HepG2 (cell line): ENCODE results near the gene TPM2. TPM values are rescaled to one million over a fixed set of nuclear protein-coding genes. Genes with fewer than 3 reads are reported as not detected.

ENCODE experiments used
- CBX2 ChIP-seq, 2 experiments: fragments of 200-600 bp in 1 of 2; sonication (generic); formaldehyde crosslinking in 1 of 2; IDR thresholded peaks; 2 replicates each; pipeline versions ENCODE4 v1.7.0 to v1.8.1; 2018 to 2022; ENCODE audit warnings: low read depth in 2 of 2, low read length in 1 of 2, mild to moderate bottlenecking in 1 of 2, missing genetic modification reagents in 1 of 2
- GZF1 ChIP-seq: sonication (generic); formaldehyde crosslinking; IDR thresholded peaks from 2 replicates; pipeline ENCODE4 v1.5.1; 2020; ENCODE audit warnings: mild to moderate bottlenecking, missing genetic modification reagents
- HCFC1 ChIP-seq: fragments of 150-350 bp; IDR thresholded peaks from 2 replicates; pipeline ENCODE4 v1.6.1; 2014; ENCODE audit warnings: low read depth, low read length
- HES4 ChIP-seq: sonication (generic); formaldehyde crosslinking; IDR thresholded peaks from 2 replicates; pipeline ENCODE4 v1.9.0; 2021; ENCODE audit warnings: mild to moderate bottlenecking, missing genetic modification reagents, borderline replicate concordance
- KLF16 ChIP-seq, 2 experiments: sonication (generic) in 1 of 2; formaldehyde crosslinking in 1 of 2; IDR thresholded peaks; 2 replicates each; pipeline versions ENCODE4 v1.6.1 to v1.8.0; 2016 to 2023; ENCODE audit warnings: missing genetic modification reagents in 2 of 2, missing compliant biosample characterization in 1 of 2
- LCORL ChIP-seq, 2 experiments: fragments of 450-650 bp in 1 of 2; sonication (generic) in 1 of 2; formaldehyde crosslinking in 1 of 2; IDR thresholded peaks; 2 replicates each; pipeline versions ENCODE4 v1.5.0 to v1.6.1; 2017 to 2020; ENCODE audit warnings: antibody characterized with exemption in 1 of 2, missing genetic modification reagents in 1 of 2
- NR1H2 ChIP-seq: sonication (generic); formaldehyde crosslinking; IDR thresholded peaks from 2 replicates; pipeline ENCODE4 v1.8.1; 2022; ENCODE audit warnings: low read depth, missing genetic modification reagents, borderline replicate concordance
- SAP130 ChIP-seq: IDR thresholded peaks from 2 replicates; pipeline ENCODE4 v1.6.1; 2016; ENCODE audit warnings: low read depth
- TAF15 ChIP-seq: fragments of 200-400 bp; formaldehyde crosslinking; IDR thresholded peaks from one replicate; pipeline ENCODE4 v1.6.1; 2018; ENCODE audit warnings: mild to moderate bottlenecking, low read depth, low read length; ENCODE audit not compliant: poor library complexity, severe bottlenecking
- ZNF749 ChIP-seq: sonication (generic); formaldehyde crosslinking; IDR thresholded peaks from 2 replicates; pipeline ENCODE4 v1.8.0; 2022; ENCODE audit warnings: mild to moderate bottlenecking, missing genetic modification reagents, moderate library complexity, borderline replicate concordance
- polyA plus RNA-seq, 8 experiments: library from polyadenylated mRNA; depleted of rRNA in 3 of 8; stranded (reverse) in 7 of 8; unstranded in 1 of 8; fragments of >200 nt; fragmentation: Illumina TruSeq in 4 of 8; extraction: Trizol in 4 of 8; gene quantifications; 2 replicates each; pipeline versions ENCODE4 v1.2.1 to v1.2.3, GENCODE V29; 2011 to 2016; ENCODE audit warnings: low read depth in 4 of 8, missing spikeins in 1 of 8, mixed read lengths in 1 of 8; ENCODE audit not compliant: insufficient read depth in 1 of 8
- total RNA-seq, 5 experiments: library from RNA; depleted of rRNA; stranded (reverse); fragments of >200 nt; fragmentation: Illumina TruSeq; extraction: Trizol; gene quantifications; 2 replicates each; pipeline ENCODE4 v1.2.3, GENCODE V29; 2016; ENCODE audit warnings: low read depth in 1 of 5
- TF ChIP-seq, protein P1 (sequence below): IDR thresholded peaks from 2 replicates; pipeline ENCODE4 v1.6.1; 2016; ENCODE audit warnings: low read depth, missing genetic modification reagents, missing compliant biosample characterization
- TF ChIP-seq, protein P2 (sequence below): sonication (generic); formaldehyde crosslinking; IDR thresholded peaks from 2 replicates; pipeline ENCODE4 v1.4.0; 2020; ENCODE audit warnings: mild to moderate bottlenecking, missing genetic modification reagents
- TF ChIP-seq, protein P3 (sequence below): fragments of 450-650 bp; IDR thresholded peaks from 2 replicates; pipeline ENCODE4 v1.6.1; 2016
- TF ChIP-seq, protein P4 (sequence below): sonication (generic); formaldehyde crosslinking; IDR thresholded peaks from 2 replicates; pipeline ENCODE4 v1.4.0; 2020; ENCODE audit warnings: missing genetic modification reagents
- TF ChIP-seq, protein P5 (sequence below): sonication (generic); formaldehyde crosslinking; IDR thresholded peaks from 2 replicates; pipeline ENCODE4 v1.8.0; 2022; ENCODE audit warnings: mild to moderate bottlenecking, missing genetic modification reagents, borderline replicate concordance

The TPM2 gene
- total and polyA plus RNA-seq, 2 of the 13 experiments (the other 11 are each of a cell fraction or from before 2014, with no cell fraction given) = 3.1 to 10.7 TPM

DNA sequence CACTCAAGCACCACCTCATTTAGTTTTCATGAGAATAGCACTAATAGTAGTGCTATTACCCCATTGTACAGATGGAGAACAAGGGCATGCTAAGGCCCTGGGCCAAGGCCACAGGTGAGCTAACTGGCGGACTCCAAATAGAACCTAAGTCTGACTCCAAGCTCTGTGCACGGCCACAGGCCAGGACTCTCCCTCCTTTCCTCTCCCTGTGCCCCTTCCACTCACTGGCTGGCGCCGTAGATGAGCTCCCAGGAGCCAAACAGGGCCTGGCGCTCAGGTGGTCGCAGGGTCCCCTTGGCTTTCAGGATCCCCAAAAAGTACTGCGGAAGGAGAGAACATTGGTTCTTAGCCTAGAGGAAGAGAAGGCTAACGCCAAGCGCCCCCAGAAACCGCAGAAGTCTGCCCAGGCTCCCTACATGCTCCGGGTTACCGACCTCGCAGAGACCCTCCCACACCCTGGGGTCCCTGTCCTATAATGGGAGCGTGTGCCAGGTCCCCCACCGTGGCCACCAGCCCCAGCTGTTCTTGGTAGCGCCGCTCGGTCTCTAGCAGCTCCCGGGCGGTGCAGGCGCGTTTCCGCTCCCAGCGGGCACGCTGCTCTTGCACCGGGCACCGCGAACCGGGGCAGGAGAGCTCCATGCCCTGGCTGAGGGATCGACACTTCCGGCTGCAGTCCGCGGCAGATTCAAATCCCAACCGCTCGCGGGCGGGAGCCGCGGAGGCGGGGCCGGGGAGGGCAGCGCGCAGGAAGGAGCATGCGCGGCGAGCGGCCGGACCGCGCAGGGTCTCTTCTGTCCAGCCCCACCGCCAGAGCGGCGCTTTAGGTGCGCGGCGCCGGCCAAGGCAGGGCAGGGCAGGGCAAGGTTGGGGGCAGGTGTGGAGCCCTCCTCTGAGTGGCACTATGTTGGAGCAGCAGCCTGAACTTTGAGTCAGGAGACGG, 24.9 kb downstream of the TPM2 start, which contains the start of gene ARHGEF39 (continued):
- TF ChIP-seq, protein P1, sequence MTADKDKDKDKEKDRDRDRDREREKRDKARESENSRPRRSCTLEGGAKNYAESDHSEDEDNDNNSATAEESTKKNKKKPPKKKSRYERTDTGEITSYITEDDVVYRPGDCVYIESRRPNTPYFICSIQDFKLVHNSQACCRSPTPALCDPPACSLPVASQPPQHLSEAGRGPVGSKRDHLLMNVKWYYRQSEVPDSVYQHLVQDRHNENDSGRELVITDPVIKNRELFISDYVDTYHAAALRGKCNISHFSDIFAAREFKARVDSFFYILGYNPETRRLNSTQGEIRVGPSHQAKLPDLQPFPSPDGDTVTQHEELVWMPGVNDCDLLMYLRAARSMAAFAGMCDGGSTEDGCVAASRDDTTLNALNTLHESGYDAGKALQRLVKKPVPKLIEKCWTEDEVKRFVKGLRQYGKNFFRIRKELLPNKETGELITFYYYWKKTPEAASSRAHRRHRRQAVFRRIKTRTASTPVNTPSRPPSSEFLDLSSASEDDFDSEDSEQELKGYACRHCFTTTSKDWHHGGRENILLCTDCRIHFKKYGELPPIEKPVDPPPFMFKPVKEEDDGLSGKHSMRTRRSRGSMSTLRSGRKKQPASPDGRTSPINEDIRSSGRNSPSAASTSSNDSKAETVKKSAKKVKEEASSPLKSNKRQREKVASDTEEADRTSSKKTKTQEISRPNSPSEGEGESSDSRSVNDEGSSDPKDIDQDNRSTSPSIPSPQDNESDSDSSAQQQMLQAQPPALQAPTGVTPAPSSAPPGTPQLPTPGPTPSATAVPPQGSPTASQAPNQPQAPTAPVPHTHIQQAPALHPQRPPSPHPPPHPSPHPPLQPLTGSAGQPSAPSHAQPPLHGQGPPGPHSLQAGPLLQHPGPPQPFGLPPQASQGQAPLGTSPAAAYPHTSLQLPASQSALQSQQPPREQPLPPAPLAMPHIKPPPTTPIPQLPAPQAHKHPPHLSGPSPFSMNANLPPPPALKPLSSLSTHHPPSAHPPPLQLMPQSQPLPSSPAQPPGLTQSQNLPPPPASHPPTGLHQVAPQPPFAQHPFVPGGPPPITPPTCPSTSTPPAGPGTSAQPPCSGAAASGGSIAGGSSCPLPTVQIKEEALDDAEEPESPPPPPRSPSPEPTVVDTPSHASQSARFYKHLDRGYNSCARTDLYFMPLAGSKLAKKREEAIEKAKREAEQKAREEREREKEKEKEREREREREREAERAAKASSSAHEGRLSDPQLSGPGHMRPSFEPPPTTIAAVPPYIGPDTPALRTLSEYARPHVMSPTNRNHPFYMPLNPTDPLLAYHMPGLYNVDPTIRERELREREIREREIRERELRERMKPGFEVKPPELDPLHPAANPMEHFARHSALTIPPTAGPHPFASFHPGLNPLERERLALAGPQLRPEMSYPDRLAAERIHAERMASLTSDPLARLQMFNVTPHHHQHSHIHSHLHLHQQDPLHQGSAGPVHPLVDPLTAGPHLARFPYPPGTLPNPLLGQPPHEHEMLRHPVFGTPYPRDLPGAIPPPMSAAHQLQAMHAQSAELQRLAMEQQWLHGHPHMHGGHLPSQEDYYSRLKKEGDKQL (CRISPR knock-in tag) = 0 out of 2 replicates have a peak, but pooled peaks have one; percentile 17
- TF ChIP-seq KLF16 (CRISPR knock-in tag; IDR thresholded peaks at IDR 0.05) = peak in 1 of 2 experiments; percentile 96; a peak in 2 of 4 replicates
- TF ChIP-seq NR1H2 (CRISPR knock-in tag) = no peak
- peak; percentile 98 for TF ChIP-seq SAP130 (CRISPR knock-in tag)
- TF ChIP-seq LCORL (IDR thresholded peaks at IDR 0.05) = no peak
- peak; percentile 83 for TF ChIP-seq LCORL (CRISPR knock-in tag; IDR thresholded peaks at IDR 0.05)
- no peak for TF ChIP-seq TAF15
- TF ChIP-seq, protein P2, sequence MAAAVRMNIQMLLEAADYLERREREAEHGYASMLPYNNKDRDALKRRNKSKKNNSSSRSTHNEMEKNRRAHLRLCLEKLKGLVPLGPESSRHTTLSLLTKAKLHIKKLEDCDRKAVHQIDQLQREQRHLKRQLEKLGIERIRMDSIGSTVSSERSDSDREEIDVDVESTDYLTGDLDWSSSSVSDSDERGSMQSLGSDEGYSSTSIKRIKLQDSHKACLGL (CRISPR knock-in tag) = peak; percentile 82; the same call in 1 of the 2 replicates
- TF ChIP-seq, protein P3, sequence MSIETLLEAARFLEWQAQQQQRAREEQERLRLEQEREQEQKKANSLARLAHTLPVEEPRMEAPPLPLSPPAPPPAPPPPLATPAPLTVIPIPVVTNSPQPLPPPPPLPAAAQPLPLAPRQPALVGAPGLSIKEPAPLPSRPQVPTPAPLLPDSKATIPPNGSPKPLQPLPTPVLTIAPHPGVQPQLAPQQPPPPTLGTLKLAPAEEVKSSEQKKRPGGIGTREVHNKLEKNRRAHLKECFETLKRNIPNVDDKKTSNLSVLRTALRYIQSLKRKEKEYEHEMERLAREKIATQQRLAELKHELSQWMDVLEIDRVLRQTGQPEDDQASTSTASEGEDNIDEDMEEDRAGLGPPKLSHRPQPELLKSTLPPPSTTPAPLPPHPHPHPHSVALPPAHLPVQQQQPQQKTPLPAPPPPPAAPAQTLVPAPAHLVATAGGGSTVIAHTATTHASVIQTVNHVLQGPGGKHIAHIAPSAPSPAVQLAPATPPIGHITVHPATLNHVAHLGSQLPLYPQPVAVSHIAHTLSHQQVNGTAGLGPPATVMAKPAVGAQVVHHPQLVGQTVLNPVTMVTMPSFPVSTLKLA = 0 out of 2 replicates have a peak, but pooled peaks have one; percentile 4
- peak; percentile 94; the same call in 1 of the 2 replicates for TF ChIP-seq ZNF749 (CRISPR knock-in tag)
- TF ChIP-seq, protein P4, sequence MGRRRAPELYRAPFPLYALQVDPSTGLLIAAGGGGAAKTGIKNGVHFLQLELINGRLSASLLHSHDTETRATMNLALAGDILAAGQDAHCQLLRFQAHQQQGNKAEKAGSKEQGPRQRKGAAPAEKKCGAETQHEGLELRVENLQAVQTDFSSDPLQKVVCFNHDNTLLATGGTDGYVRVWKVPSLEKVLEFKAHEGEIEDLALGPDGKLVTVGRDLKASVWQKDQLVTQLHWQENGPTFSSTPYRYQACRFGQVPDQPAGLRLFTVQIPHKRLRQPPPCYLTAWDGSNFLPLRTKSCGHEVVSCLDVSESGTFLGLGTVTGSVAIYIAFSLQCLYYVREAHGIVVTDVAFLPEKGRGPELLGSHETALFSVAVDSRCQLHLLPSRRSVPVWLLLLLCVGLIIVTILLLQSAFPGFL (CRISPR knock-in tag) = no peak
- peak; percentile 76 for TF ChIP-seq GZF1 (CRISPR knock-in tag)
- peak; percentile 49; the same call in 1 of the 2 replicates for TF ChIP-seq HES4 (CRISPR knock-in tag)
- TF ChIP-seq, protein P5, sequence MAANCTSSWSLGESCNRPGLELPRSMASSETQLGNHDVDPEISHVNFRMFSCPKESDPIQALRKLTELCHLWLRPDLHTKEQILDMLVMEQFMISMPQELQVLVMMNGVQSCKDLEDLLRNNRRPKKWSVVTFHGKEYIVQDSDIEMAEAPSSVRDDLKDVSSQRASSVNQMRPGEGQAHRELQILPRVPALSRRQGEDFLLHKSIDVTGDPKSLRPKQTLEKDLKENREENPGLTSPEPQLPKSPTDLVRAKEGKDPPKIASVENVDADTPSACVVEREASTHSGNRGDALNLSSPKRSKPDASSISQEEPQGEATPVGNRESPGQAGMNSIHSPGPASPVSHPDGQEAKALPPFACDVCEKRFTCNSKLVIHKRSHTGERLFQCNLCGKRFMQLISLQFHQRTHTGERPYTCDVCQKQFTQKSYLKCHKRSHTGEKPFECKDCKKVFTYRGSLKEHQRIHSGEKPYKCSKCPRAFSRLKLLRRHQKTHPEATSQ (CRISPR knock-in tag) = no peak; the same call in 1 of the 2 replicates
- no peak for TF ChIP-seq CBX2 (IDR thresholded peaks at IDR 0.05; ENCODE audit: low read depth, low read length)
- TF ChIP-seq CBX2 (CRISPR knock-in tag; IDR thresholded peaks at IDR 0.05; ENCODE audit: low read depth) = no peak
- no peak; the same call in 1 of the 2 replicates for TF ChIP-seq HCFC1
